Measurements from ENCODE around the gene KRT72. TPM values are rescaled to one million over a fixed set of nuclear protein-coding genes. Genes with fewer than 3 reads are reported as not detected.

The KRT72 gene
- total and polyA plus RNA-seq, 2 of the 13 experiments (the other 11 are each of a cell fraction or from before 2014, with no cell fraction given) = not detected

DNA sequence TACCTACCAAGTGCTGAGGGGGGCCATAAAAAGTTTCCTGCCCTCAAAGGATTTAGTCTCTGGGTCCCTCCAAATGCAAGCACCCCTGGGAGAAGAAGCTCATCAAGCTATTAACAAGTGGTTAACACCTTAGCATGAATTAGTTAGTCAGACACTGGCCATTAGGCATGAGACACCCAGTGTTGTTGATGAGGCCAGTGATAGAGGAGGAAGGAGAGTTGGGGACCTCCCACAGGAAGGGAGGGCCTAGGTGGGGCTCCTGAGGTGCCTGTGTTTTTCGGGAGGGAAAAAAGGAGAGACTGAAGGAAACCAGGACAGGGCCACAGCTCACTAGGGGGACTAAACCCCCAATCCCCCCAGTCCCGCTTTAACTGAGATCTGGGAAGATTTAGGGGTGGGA lies 43.8 kb downstream of the KRT72 start:
- Histone ChIP-seq H3K4me1 (ENCODE audit: insufficient read depth, low read length) (no peaks in the 10 kb centered on the region), H3K36me3 (replicated peaks in 1 of 2; ENCODE audit: control insufficient read depth in 1 of 2, insufficient read depth in 2 of 2, low read length in 2 of 2) (no peaks in the 10 kb centered on the region), H3K27me3 (ENCODE audit: control insufficient read depth in 1 of 2, insufficient read depth in 2 of 2, low read length in 2 of 2) (peaks cover 1 to 35% of the 10 kb centered on the region in 2 experiments; a peak in 3 of 5 replicates), H3K4me3 (replicated peaks in 1 of 3; ENCODE audit: insufficient read depth in 1 of 3, low read depth in 2 of 3, low read length in 3 of 3) (no peak overlapping the region), H3K79me2 (ENCODE audit: insufficient read depth, low read length) (no peaks in the 10 kb centered on the region), H3K9me3 (ENCODE audit: low read length) (no peaks in the 10 kb centered on the region), H2AFZ (ENCODE audit: low read length) (no peak overlapping the region), H3K27ac (ENCODE audit: extremely low read length, insufficient read depth, low read length) (no peak overlapping the region), H3K9ac (ENCODE audit: insufficient read depth, low read depth, low read length) (no peak overlapping the region), H4K20me1 (ENCODE audit: insufficient read depth, low read length) (no peaks in the 10 kb centered on the region), H3K4me2 (ENCODE audit: low read depth, low read length) (no peak overlapping the region)
- FAIRE-seq (no peak), DNase-seq (ENCODE audit: low spot score) (no peak), ATAC-seq (no peak)
- BruUV-seq (replicated peaks) = no TSS peak
- ChIA-PET POLR2A (no interaction called here), CTCF (ENCODE audit: low intra/inter-chr PET ratio, low total read pairs) (no interaction called here)
- intact Hi-C loops (cut with micrococcal nuclease; ENCODE audit: unreplicated experiment) (no loop called here), in situ Hi-C loops (cut with HindIII; ENCODE audit: extremely low pct_ligation_motif_present, low pct_unique_long_range_greater_than_20kb) (no loop called here)
- TF ChIP-seq TP53 (CRISPR knock-in tag; conservative IDR thresholded peaks at IDR 0.05) (no peak), ZNF383 (CRISPR knock-in tag; IDR thresholded peaks at IDR 0.05; ENCODE audit: borderline replicate concordance) (no peak), ELF4 (CRISPR knock-in tag; IDR thresholded peaks at IDR 0.05; ENCODE audit: borderline replicate concordance) (no peak), ZNF431 (CRISPR knock-in tag; IDR thresholded peaks at IDR 0.05; ENCODE audit: borderline replicate concordance, low read depth) (no peak), ZFYVE20 (CRISPR knock-in tag; IDR thresholded peaks at IDR 0.05; ENCODE audit: borderline replicate concordance, low read depth) (no peak)
- TF ChIP-seq, protein P1, sequence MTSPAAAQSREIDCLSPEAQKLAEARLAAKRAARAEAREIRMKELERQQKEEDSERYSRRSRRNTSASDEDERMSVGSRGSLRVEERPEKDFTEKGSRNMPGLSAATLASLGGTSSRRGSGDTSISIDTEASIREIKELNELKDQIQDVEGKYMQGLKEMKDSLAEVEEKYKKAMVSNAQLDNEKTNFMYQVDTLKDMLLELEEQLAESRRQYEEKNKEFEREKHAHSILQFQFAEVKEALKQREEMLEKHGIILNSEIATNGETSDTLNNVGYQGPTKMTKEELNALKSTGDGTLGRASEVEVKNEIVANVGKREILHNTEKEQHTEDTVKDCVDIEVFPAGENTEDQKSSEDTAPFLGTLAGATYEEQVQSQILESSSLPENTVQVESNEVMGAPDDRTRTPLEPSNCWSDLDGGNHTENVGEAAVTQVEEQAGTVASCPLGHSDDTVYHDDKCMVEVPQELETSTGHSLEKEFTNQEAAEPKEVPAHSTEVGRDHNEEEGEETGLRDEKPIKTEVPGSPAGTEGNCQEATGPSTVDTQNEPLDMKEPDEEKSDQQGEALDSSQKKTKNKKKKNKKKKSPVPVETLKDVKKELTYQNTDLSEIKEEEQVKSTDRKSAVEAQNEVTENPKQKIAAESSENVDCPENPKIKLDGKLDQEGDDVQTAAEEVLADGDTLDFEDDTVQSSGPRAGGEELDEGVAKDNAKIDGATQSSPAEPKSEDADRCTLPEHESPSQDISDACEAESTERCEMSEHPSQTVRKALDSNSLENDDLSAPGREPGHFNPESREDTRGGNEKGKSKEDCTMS (CRISPR knock-in tag; conservative IDR thresholded peaks at IDR 0.05) = no peak
- TF ChIP-seq, protein P2, sequence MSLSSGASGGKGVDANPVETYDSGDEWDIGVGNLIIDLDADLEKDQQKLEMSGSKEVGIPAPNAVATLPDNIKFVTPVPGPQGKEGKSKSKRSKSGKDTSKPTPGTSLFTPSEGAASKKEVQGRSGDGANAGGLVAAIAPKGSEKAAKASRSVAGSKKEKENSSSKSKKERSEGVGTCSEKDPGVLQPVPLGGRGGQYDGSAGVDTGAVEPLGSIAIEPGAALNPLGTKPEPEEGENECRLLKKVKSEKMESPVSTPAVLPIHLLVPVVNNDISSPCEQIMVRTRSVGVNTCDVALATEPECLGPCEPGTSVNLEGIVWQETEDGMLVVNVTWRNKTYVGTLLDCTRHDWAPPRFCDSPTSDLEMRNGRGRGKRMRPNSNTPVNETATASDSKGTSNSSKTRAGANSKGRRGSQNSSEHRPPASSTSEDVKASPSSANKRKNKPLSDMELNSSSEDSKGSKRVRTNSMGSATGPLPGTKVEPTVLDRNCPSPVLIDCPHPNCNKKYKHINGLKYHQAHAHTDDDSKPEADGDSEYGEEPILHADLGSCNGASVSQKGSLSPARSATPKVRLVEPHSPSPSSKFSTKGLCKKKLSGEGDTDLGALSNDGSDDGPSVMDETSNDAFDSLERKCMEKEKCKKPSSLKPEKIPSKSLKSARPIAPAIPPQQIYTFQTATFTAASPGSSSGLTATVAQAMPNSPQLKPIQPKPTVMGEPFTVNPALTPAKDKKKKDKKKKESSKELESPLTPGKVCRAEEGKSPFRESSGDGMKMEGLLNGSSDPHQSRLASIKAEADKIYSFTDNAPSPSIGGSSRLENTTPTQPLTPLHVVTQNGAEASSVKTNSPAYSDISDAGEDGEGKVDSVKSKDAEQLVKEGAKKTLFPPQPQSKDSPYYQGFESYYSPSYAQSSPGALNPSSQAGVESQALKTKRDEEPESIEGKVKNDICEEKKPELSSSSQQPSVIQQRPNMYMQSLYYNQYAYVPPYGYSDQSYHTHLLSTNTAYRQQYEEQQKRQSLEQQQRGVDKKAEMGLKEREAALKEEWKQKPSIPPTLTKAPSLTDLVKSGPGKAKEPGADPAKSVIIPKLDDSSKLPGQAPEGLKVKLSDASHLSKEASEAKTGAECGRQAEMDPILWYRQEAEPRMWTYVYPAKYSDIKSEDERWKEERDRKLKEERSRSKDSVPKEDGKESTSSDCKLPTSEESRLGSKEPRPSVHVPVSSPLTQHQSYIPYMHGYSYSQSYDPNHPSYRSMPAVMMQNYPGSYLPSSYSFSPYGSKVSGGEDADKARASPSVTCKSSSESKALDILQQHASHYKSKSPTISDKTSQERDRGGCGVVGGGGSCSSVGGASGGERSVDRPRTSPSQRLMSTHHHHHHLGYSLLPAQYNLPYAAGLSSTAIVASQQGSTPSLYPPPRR (CRISPR knock-in tag; IDR thresholded peaks at IDR 0.05; ENCODE audit: borderline replicate concordance) = no peak
- WGBS (ENCODE audit: low lambda C conversion rate) = 0% methylated on average over 2 of the region's 2 CpGs
